ENCODE results near the gene DPP4.
A peak's percentile ranks its signal among the peaks of the same experiment; 100 is the strongest.

Gene DPP4

DNA sequence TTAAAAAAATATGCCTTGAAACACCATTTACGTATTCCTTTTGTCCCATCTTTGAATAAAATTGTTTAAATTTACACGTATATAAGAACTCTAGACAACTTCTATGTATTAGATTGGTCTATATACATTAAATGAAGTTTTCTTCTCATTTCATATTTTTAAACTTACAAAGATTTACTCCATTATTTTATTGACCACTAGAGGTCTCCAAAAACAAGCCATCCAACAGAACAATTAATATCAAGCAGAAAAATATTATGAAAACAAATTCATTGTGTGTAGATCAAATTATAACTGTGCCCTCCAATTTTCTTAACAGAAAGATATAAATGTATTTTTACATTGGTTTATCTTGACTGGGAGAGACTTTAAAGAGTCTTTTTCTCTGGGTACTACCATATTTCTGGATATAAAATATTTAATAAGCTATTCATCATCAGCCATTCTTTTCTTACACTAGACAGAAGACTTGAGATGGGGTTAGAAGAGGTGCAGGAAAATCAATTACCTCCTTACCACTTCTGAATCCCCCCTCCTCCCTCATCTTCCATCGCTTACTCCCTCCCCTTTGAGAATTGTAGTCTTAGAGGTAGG, 66.5 kb downstream of the DPP4 start:
- H3K4me1 ChIP-seq (ENCODE audit: low read length): no peaks in the 10 kb centered on the region
- no peaks in the 10 kb centered on the region for H3K79me2 ChIP-seq (ENCODE audit: low read length)
- no peaks in the 10 kb centered on the region for H3K9me2 ChIP-seq (replicated peaks; ENCODE audit: insufficient read depth, low read length)
- no peaks in the 10 kb centered on the region for H3K27me3 ChIP-seq (replicated peaks; ENCODE audit: insufficient read depth, low read length)
- no peak overlapping the region for H3K9ac ChIP-seq (ENCODE audit: low read length)
- H3K4me2 ChIP-seq (ENCODE audit: low read depth, low read length): no peak overlapping the region
- no peaks in the 10 kb centered on the region for H4K20me1 ChIP-seq (ENCODE audit: insufficient read depth, low read length)
- no peaks in the 10 kb centered on the region for H3K9me3 ChIP-seq (replicated peaks; ENCODE audit: insufficient read depth, low read length)
- H3K4me3 ChIP-seq (ENCODE audit: low read length): no peak overlapping the region
- DNase-seq: peak; percentile 39
- H3K36me3 ChIP-seq (replicated peaks; ENCODE audit: insufficient read depth, low read length): no peaks in the 10 kb centered on the region
- TF ChIP-seq EZH2phosphoT487 (IDR thresholded peaks at IDR 0.05; ENCODE audit: low read length) (no peak), EZH2 (optimal IDR thresholded peaks at IDR 0.05; ENCODE audit: low read depth, low read length) (no peak)
- TF ChIP-seq, protein P1, sequence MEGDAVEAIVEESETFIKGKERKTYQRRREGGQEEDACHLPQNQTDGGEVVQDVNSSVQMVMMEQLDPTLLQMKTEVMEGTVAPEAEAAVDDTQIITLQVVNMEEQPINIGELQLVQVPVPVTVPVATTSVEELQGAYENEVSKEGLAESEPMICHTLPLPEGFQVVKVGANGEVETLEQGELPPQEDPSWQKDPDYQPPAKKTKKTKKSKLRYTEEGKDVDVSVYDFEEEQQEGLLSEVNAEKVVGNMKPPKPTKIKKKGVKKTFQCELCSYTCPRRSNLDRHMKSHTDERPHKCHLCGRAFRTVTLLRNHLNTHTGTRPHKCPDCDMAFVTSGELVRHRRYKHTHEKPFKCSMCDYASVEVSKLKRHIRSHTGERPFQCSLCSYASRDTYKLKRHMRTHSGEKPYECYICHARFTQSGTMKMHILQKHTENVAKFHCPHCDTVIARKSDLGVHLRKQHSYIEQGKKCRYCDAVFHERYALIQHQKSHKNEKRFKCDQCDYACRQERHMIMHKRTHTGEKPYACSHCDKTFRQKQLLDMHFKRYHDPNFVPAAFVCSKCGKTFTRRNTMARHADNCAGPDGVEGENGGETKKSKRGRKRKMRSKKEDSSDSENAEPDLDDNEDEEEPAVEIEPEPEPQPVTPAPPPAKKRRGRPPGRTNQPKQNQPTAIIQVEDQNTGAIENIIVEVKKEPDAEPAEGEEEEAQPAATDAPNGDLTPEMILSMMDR (IDR thresholded peaks at IDR 0.05; ENCODE audit: low read length): peak; percentile 64
- no peak overlapping the region for H3K27ac ChIP-seq (ENCODE audit: low read length)
- H2AFZ ChIP-seq (ENCODE audit: low read length): no peak overlapping the region
- H3F3A ChIP-seq (ENCODE audit: insufficient read depth, low read length): no peaks in the 10 kb centered on the region

DNA sequence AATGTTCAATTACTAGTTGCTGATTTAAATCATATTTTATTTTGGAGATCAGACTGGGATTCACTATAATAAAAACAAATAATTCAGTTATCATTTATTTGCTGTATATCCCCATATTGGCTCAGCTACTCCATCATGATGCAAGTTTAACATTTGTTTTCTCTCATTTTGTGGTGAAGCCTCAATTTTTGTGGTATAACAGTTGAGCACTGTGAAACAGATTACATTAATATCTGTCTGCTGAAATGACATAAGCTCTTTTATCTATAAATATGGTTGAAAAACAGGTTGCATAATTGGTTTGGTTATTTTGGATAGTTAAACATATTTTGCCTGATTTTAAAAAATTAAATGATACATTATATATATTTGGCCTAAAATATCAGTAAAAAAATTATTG, 67.7 kb downstream of the DPP4 start:
- no peak overlapping the region for H3K9ac ChIP-seq (ENCODE audit: low read length)
- H3K36me3 ChIP-seq (replicated peaks; ENCODE audit: insufficient read depth, low read length): no peaks in the 10 kb centered on the region

GRCh38 chr2:162004031-162004430, 70.0 kb downstream of the DPP4 start:
- Histone ChIP-seq H3K27me3 (replicated peaks; ENCODE audit: insufficient read depth, low read length) (no peaks in the 10 kb centered on the region), H3K9ac (ENCODE audit: low read length) (no peak overlapping the region), H3K27ac (ENCODE audit: low read length) (no peak overlapping the region), H3K4me2 (ENCODE audit: low read depth, low read length) (no peak overlapping the region), H2AFZ (ENCODE audit: low read length) (no peak overlapping the region), H3K79me2 (ENCODE audit: low read length) (no peaks in the 10 kb centered on the region), H3K36me3 (replicated peaks; ENCODE audit: insufficient read depth, low read length) (no peaks in the 10 kb centered on the region), H3F3A (ENCODE audit: insufficient read depth, low read length) (no peaks in the 10 kb centered on the region), H3K4me1 (ENCODE audit: low read length) (no peaks in the 10 kb centered on the region), H3K9me2 (replicated peaks; ENCODE audit: insufficient read depth, low read length) (no peaks in the 10 kb centered on the region), H3K9me3 (replicated peaks; ENCODE audit: insufficient read depth, low read length) (no peaks in the 10 kb centered on the region), H3K4me3 (ENCODE audit: low read length) (no peak overlapping the region), H4K20me1 (ENCODE audit: insufficient read depth, low read length) (no peaks in the 10 kb centered on the region)
- TF ChIP-seq, protein P1 (IDR thresholded peaks at IDR 0.05; ENCODE audit: low read length): no peak
- TF ChIP-seq EZH2 (optimal IDR thresholded peaks at IDR 0.05; ENCODE audit: low read depth, low read length): no peak
- DNase-seq: no peak

More for the DNA sequence above, 67.7 kb downstream of the DPP4 start:
- Histone ChIP-seq H3K27me3 (replicated peaks; ENCODE audit: insufficient read depth, low read length) (no peaks in the 10 kb centered on the region), H3K4me3 (ENCODE audit: low read length) (no peak overlapping the region), H3K9me3 (replicated peaks; ENCODE audit: insufficient read depth, low read length) (no peaks in the 10 kb centered on the region), H3K4me1 (ENCODE audit: low read length) (no peaks in the 10 kb centered on the region), H2AFZ (ENCODE audit: low read length) (no peak overlapping the region), H3K9me2 (replicated peaks; ENCODE audit: insufficient read depth, low read length) (no peaks in the 10 kb centered on the region), H3K4me2 (ENCODE audit: low read depth, low read length) (no peak overlapping the region), H3F3A (ENCODE audit: insufficient read depth, low read length) (no peaks in the 10 kb centered on the region), H3K79me2 (ENCODE audit: low read length) (no peaks in the 10 kb centered on the region), H4K20me1 (ENCODE audit: insufficient read depth, low read length) (no peaks in the 10 kb centered on the region), H3K27ac (ENCODE audit: low read length) (no peak overlapping the region)
- no peak for DNase-seq
- TF ChIP-seq EZH2 (optimal IDR thresholded peaks at IDR 0.05; ENCODE audit: low read depth, low read length) (no peak), EZH2phosphoT487 (IDR thresholded peaks at IDR 0.05; ENCODE audit: low read length) (no peak)
- TF ChIP-seq, protein P1 (IDR thresholded peaks at IDR 0.05; ENCODE audit: low read length): no peak

Measured in MM.1S (cell line).